PC-3 (cell line): ENCODE data around the gene CLEC16A.

Experiments used
- CTCF ChIP-seq: fragments of 300-600 bp; sonication (generic); conservative IDR thresholded peaks from 2 replicates; pipeline ENCODE4 v1.5.1; 2017; ENCODE audit warnings: antibody characterized with exemption, low read depth, mild to moderate bottlenecking, low read length
- EZH2 ChIP-seq: fragments of 300-600 bp; sonication (generic); IDR thresholded peaks from one replicate; pipeline ENCODE4 v1.6.1; 2017; ENCODE audit warnings: antibody characterized with exemption, mild to moderate bottlenecking, low read length; ENCODE audit not compliant: unreplicated experiment
- EZH2phosphoT487 ChIP-seq: fragments of 300-600 bp; sonication (generic); IDR thresholded peaks from 2 replicates; pipeline ENCODE4 v1.6.1; 2018; ENCODE audit warnings: mild to moderate bottlenecking, antibody characterized with exemption, low read length, borderline replicate concordance

GRCh38 chr16:11010575-11011221 is 66.3 kb downstream of the CLEC16A start:
- no peak for TF ChIP-seq CTCF
- no peak for TF ChIP-seq EZH2
- TF ChIP-seq EZH2phosphoT487, result no peak
